ENCODE data around the gene JARID2. TPM values are rescaled to one million over a fixed set of nuclear protein-coding genes. Genes with fewer than 3 reads are reported as not detected.

JARID2 gene
- polyA plus RNA-seq, 3 donors = 29.0 to 36.4 (median 30.9) TPM

GRCh38 chr6:15375018-15375417 lies 129.1 kb downstream of the JARID2 start:
- no peak for DNase-seq (ENCODE audit: extremely low read depth in 1 of 11, low read depth in 9 of 11, low spot score in 4 of 11)

GRCh38 chr6:15375638-15376290 lies 129.9 kb downstream of the JARID2 start:
- DNase-seq (ENCODE audit: extremely low read depth in 1 of 11, low read depth in 9 of 11, low spot score in 4 of 11) = no peak

- no peak for DNase-seq (ENCODE audit: extremely low read depth in 1 of 11, low read depth in 9 of 11, low spot score in 4 of 11)
Measured at GRCh38 chr6:15376900-15377487, 131.1 kb downstream of the JARID2 start.

- no peak for DNase-seq (ENCODE audit: extremely low read depth in 1 of 11, low read depth in 9 of 11, low spot score in 4 of 11)
Measured at GRCh38 chr6:15378272-15378671, 132.4 kb downstream of the JARID2 start.

GRCh38 chr6:15378866-15379265 lies 133.0 kb downstream of the JARID2 start:
- DNase-seq (ENCODE audit: extremely low read depth in 1 of 11, low read depth in 9 of 11, low spot score in 4 of 11) = no peak

GRCh38 chr6:15380351-15380750 lies 134.5 kb downstream of the JARID2 start:
- no peak for DNase-seq (ENCODE audit: extremely low read depth in 1 of 11, low read depth in 9 of 11, low spot score in 4 of 11)

- no peak for DNase-seq (ENCODE audit: extremely low read depth in 1 of 11, low read depth in 9 of 11, low spot score in 4 of 11)
Measured at GRCh38 chr6:15382089-15382488, 136.2 kb downstream of the JARID2 start.

- DNase-seq (ENCODE audit: extremely low read depth in 1 of 11, low read depth in 9 of 11, low spot score in 4 of 11) = no peak
Measured at GRCh38 chr6:15382712-15383111, 136.8 kb downstream of the JARID2 start.

- DNase-seq (ENCODE audit: extremely low read depth in 1 of 11, low read depth in 9 of 11, low spot score in 4 of 11) = no peak
Measured at GRCh38 chr6:15384901-15385300, 139.0 kb downstream of the JARID2 start.

GRCh38 chr6:15385521-15385920 lies 139.7 kb downstream of the JARID2 start:
- no peak for DNase-seq (ENCODE audit: extremely low read depth in 1 of 11, low read depth in 9 of 11, low spot score in 4 of 11)

GRCh38 chr6:15386110-15386755 lies 140.4 kb downstream of the JARID2 start:
- DNase-seq (ENCODE audit: extremely low read depth in 1 of 11, low read depth in 9 of 11, low spot score in 4 of 11) = no peak

- no peak for DNase-seq (ENCODE audit: extremely low read depth in 1 of 11, low read depth in 9 of 11, low spot score in 4 of 11)
Measured at GRCh38 chr6:15386756-15387112, 140.9 kb downstream of the JARID2 start.

- no peak for DNase-seq (ENCODE audit: extremely low read depth in 1 of 11, low read depth in 9 of 11, low spot score in 4 of 11)
Measured at GRCh38 chr6:15387118-15387517, 141.2 kb downstream of the JARID2 start.

GRCh38 chr6:15389084-15389764 lies 143.4 kb downstream of the JARID2 start:
- no peak for DNase-seq (ENCODE audit: extremely low read depth in 1 of 11, low read depth in 9 of 11, low spot score in 4 of 11)

GRCh38 chr6:15389765-15390723 lies 144.2 kb downstream of the JARID2 start:
- DNase-seq (ENCODE audit: extremely low read depth in 1 of 11, low read depth in 9 of 11, low spot score in 4 of 11) = peak in 10 of 11 donors; percentile 63 to 83 (median 76)

- no peak for DNase-seq (ENCODE audit: extremely low read depth in 1 of 11, low read depth in 9 of 11, low spot score in 4 of 11)
Measured at GRCh38 chr6:15391500-15391899, 145.6 kb downstream of the JARID2 start.

- DNase-seq (ENCODE audit: extremely low read depth in 1 of 11, low read depth in 9 of 11, low spot score in 4 of 11) = no peak
Measured at GRCh38 chr6:15392182-15392581, 146.3 kb downstream of the JARID2 start.

GRCh38 chr6:15393605-15394004 lies 147.7 kb downstream of the JARID2 start:
- no peak for DNase-seq (ENCODE audit: extremely low read depth in 1 of 11, low read depth in 9 of 11, low spot score in 4 of 11)

- no peak for DNase-seq (ENCODE audit: extremely low read depth in 1 of 11, low read depth in 9 of 11, low spot score in 4 of 11)
Measured at GRCh38 chr6:15395087-15395486, 149.2 kb downstream of the JARID2 start.
